PC-9 (cell line): ENCODE measurements around the gene FLT3. TPM values are rescaled to one million over a fixed set of nuclear protein-coding genes. Genes with fewer than 3 reads are reported as not detected.

Source experiments
- BruUV-seq: library from RNA; stranded (reverse); fragments of 400-500 nt; replicated peaks from 2 replicates; lab custom pipeline; 2021; lab: Mats Ljungman, UMichigan
- CTCF ChIA-PET: fragments of 300-600 bp; sonication (Branson Sonifier 250); formaldehyde crosslinking; loops from one replicate; lab custom pipeline; 2022; ENCODE audit warnings: antibody characterized with exemption; lab: Charles Lee
- POLR2A ChIA-PET: fragments of 300-600 bp; sonication (Branson Sonifier 250); formaldehyde crosslinking; loops from one replicate; lab custom pipeline; 2022; ENCODE audit warnings: antibody characterized with exemption; ENCODE audit not compliant: unreplicated experiment; lab: Charles Lee
- DNase-seq, 2 experiments: peaks; one replicate each; pipeline versions ENCODE4 v3.0.0 to v3.0.0-alpha.2; 2015 to 2022; ENCODE audit warnings: mixed read lengths in 1 of 2
- H2AFZ ChIP-seq: fragments of 200-600 bp; sonication (generic); 2 replicates; pipeline ENCODE4 v1.8.1; 2017; ENCODE audit warnings: antibody characterized with exemption
- H3F3A ChIP-seq: fragments of 200-600 bp; sonication (generic); 2 replicates; pipeline ENCODE4 v1.8.1; 2017; ENCODE audit warnings: antibody characterized with exemption, mild to moderate bottlenecking, low read depth; ENCODE audit not compliant: insufficient read depth
- H3K27ac ChIP-seq: fragments of 200-600 bp; sonication (generic); 2 replicates; pipeline ENCODE4 v1.6.1; 2016; ENCODE audit warnings: mixed run types
- H3K27me3 ChIP-seq: fragments of 200-600 bp; sonication (generic); 2 replicates; pipeline ENCODE4 v1.6.1; 2016; ENCODE audit warnings: low read depth, mixed run types; ENCODE audit not compliant: insufficient read depth
- H3K36me3 ChIP-seq: fragments of 200-600 bp; sonication (generic); 2 replicates; pipeline ENCODE4 v1.6.1; 2016; ENCODE audit warnings: low read depth, mixed run types
- H3K4me1 ChIP-seq: fragments of 200-600 bp; sonication (generic); replicated peaks from 2 replicates; pipeline ENCODE4 v1.6.1; 2016; ENCODE audit warnings: mixed run types; ENCODE audit not compliant: insufficient read depth
- H3K4me2 ChIP-seq: fragments of 200-600 bp; sonication (generic); 2 replicates; pipeline ENCODE4 v1.6.1; 2017; ENCODE audit warnings: mixed run types
- H3K4me3 ChIP-seq: fragments of 200-600 bp; sonication (generic); 2 replicates; pipeline ENCODE4 v1.6.1; 2016; ENCODE audit warnings: mixed run types
- H3K79me2 ChIP-seq: fragments of 200-600 bp; sonication (generic); 2 replicates; pipeline ENCODE4 v1.6.1; 2017; ENCODE audit warnings: low read depth, mixed run types
- H3K9me2 ChIP-seq: fragments of 200-600 bp; sonication (generic); 2 replicates; pipeline ENCODE4 v1.8.1; 2017; ENCODE audit warnings: mild to moderate bottlenecking; ENCODE audit not compliant: insufficient read depth
- H3K9me3 ChIP-seq: fragments of 200-600 bp; sonication (generic); 2 replicates; pipeline ENCODE4 v1.8.1; 2016; ENCODE audit warnings: low read depth; ENCODE audit not compliant: insufficient read depth
- H4K20me1 ChIP-seq: fragments of 200-600 bp; sonication (generic); 2 replicates; pipeline ENCODE4 v1.8.1; 2017; ENCODE audit not compliant: insufficient read depth
- EZH2 ChIP-seq: fragments of 200-600 bp; sonication (generic); IDR thresholded peaks from 2 replicates; pipeline ENCODE4 v1.8.0; 2017; ENCODE audit warnings: antibody characterized with exemption, low read depth
- intact Hi-C: fragments of 100-400 bp; cut with micrococcal nuclease; formaldehyde crosslinking; loops from one replicate; pipeline ENCODE4 v1.10.0; 2022; ENCODE audit not compliant: unreplicated experiment
- total RNA-seq: library from RNA; stranded (reverse); gene quantifications from 2 replicates; pipeline ENCODE4 v1.2.3, GENCODE V29; 2021
- TF ChIP-seq, protein P1 (sequence below): fragments of 200-600 bp; sonication (generic); conservative IDR thresholded peaks from 2 replicates; pipeline ENCODE4 v1.6.1; 2017; ENCODE audit warnings: mixed run types, antibody characterized with exemption, mild to moderate bottlenecking, moderate library complexity

FLT3 gene
- total RNA-seq, 1 experiment from 2014 or later: not detected

DNA sequence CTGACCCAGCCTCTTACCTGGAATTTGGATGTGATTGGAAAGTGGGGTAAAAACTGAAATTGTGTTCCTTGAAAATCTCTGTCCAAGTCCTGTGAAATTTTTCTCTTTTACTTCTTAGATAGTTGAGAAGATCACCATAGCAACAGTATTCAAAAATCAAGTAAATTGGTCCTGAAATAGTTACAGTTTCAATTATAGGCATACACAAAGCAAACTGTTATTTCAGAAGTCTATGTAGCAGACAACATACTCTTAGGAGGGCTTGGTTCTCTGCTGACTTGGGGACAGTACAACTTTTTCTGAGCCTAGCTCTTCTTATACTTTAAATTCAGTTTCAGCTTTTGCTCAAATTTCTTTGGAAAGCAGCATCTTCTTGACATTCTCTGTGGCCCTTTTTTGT is 73.3 kb downstream of the FLT3 start:
- CTCF ChIA-PET: no interaction called here
- no TSS peak for BruUV-seq

DNA sequence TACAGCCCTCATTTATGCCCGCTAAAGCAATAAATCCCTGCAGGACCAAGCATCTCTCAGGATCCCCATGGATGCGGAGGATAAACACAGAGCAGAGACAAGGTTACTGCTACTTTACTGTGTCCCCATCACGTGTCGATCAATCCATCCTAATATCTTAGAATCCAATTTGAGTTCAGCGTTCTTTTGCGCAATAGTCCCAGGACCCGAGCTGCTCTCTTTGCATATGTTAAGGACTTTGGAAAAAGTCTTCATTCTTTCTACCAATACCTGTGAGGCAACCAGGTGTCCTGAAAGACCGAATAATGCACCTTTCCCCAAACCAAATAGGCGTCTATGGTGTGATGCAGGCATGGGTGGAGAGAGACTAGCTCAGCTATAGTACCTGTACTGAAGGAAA is 73.9 kb downstream of the FLT3 start:
- peaks cover 38% of the 10 kb centered on the region for H3K27me3 ChIP-seq
- ChIA-PET POLR2A (no interaction called here), CTCF (no interaction called here)
- no peaks in the 10 kb centered on the region for H3F3A ChIP-seq
- TF ChIP-seq EZH2: no peak
- TF ChIP-seq, protein P1, sequence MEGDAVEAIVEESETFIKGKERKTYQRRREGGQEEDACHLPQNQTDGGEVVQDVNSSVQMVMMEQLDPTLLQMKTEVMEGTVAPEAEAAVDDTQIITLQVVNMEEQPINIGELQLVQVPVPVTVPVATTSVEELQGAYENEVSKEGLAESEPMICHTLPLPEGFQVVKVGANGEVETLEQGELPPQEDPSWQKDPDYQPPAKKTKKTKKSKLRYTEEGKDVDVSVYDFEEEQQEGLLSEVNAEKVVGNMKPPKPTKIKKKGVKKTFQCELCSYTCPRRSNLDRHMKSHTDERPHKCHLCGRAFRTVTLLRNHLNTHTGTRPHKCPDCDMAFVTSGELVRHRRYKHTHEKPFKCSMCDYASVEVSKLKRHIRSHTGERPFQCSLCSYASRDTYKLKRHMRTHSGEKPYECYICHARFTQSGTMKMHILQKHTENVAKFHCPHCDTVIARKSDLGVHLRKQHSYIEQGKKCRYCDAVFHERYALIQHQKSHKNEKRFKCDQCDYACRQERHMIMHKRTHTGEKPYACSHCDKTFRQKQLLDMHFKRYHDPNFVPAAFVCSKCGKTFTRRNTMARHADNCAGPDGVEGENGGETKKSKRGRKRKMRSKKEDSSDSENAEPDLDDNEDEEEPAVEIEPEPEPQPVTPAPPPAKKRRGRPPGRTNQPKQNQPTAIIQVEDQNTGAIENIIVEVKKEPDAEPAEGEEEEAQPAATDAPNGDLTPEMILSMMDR: no peak
- no peaks in the 10 kb centered on the region for H3K36me3 ChIP-seq
- no peak overlapping the region for H3K4me3 ChIP-seq
- H3K4me2 ChIP-seq: no peak overlapping the region
- no peaks in the 10 kb centered on the region for H3K79me2 ChIP-seq
- no peaks in the 10 kb centered on the region for H3K9me2 ChIP-seq
- no peaks in the 10 kb centered on the region for H4K20me1 ChIP-seq
- H2AFZ ChIP-seq: no peak overlapping the region
- BruUV-seq: no TSS peak
- no peak overlapping the region for H3K27ac ChIP-seq
- DNase-seq: no peak
- intact Hi-C loops: no loop called here
- no peaks in the 10 kb centered on the region for H3K4me1 ChIP-seq
- no peaks in the 10 kb centered on the region for H3K9me3 ChIP-seq

More for the DNA sequence above, 73.3 kb downstream of the FLT3 start:
- H3K27me3 ChIP-seq: peaks cover 43% of the 10 kb centered on the region
- no peaks in the 10 kb centered on the region for H3K9me2 ChIP-seq
- no peaks in the 10 kb centered on the region for H3F3A ChIP-seq
- H4K20me1 ChIP-seq: no peaks in the 10 kb centered on the region
- TF ChIP-seq EZH2: no peak
- TF ChIP-seq, protein P1: no peak
- no peak overlapping the region for H3K27ac ChIP-seq
- no peak for DNase-seq
- no peaks in the 10 kb centered on the region for H3K4me1 ChIP-seq
- no peaks in the 10 kb centered on the region for H3K36me3 ChIP-seq
- no peaks in the 10 kb centered on the region for H3K9me3 ChIP-seq
- no peak overlapping the region for H2AFZ ChIP-seq
- intact Hi-C loops: no loop called here
- H3K4me3 ChIP-seq: no peak overlapping the region
- no peaks in the 10 kb centered on the region for H3K79me2 ChIP-seq
- POLR2A ChIA-PET: no interaction called here
- H3K4me2 ChIP-seq: no peak overlapping the region

DNA sequence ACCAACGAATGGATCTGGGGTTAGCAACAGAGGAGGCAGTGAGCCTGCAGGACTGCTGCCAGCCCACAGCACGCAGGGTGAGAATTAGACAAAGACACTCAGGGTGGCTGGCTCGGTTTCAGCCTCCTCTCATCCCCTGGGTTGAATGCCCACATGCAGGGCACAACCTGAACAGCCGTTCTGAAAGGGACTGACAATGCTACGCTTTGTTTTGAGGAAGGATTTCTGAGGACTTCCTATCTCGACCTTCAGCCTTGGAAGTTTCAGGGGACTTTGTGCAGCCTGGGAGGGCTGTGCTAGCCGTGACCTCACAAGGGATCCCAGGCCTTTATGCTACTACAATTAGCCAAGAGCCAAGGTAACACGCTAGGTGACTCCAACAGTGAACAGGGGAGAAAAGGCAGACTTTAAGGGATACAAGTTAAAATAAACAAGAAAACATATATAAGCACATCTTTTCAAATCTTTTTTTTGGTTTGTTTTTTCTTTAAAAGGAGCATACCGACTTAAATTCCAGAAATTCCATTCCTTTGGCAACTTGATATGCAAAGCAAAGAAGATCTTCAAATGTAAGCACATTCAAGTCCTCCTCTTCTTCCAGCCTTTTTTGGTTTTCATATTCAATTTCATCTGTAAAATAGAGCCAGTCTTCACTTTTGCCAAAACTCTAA is 77.4 kb downstream of the FLT3 start:
- no peak overlapping the region for H3K4me2 ChIP-seq
- no peak overlapping the region for H3K27ac ChIP-seq
- H3K36me3 ChIP-seq: no peaks in the 10 kb centered on the region

More for the DNA sequence above, 77.4 kb downstream of the FLT3 start:
- Histone ChIP-seq H3K79me2 (no peaks in the 10 kb centered on the region), H3K4me1 (no peaks in the 10 kb centered on the region), H3K4me3 (no peak overlapping the region), H3F3A (no peaks in the 10 kb centered on the region), H3K9me2 (no peaks in the 10 kb centered on the region), H4K20me1 (no peaks in the 10 kb centered on the region), H3K27me3 (peaks cover 16% of the 10 kb centered on the region), H3K9me3 (no peaks in the 10 kb centered on the region), H2AFZ (no peak overlapping the region)
- intact Hi-C loops: no loop called here
- DNase-seq: no peak
- no TSS peak for BruUV-seq
- POLR2A ChIA-PET: no interaction called here
- TF ChIP-seq EZH2: no peak
- TF ChIP-seq, protein P1: no peak
- CTCF ChIA-PET: no interaction called here
